Activated CD8-positive, alpha-beta T cell treated with anti-CD3 and anti-CD28 coated beads, Interleukin-2, amount 10 ng/mL, durations not matched to agents 7 days and 5 days (primary cell): ENCODE results near the gene BMERB1. TPM values are rescaled to one million over a fixed set of nuclear protein-coding genes. Genes with fewer than 3 reads are reported as not detected.

ENCODE experiments used
- ATAC-seq: fragments of 150-1000 bp; cut with Tn5 transposase; one replicate; pipeline ENCODE4 v1.10.0; 2021; ENCODE audit warnings: moderate library complexity
- CTCF ChIA-PET: fragments of 350-600 bp; sonication (Branson Sonifier 250); formaldehyde crosslinking; loops from one replicate; lab custom pipeline; 2021; ENCODE audit warnings: antibody characterized with exemption; lab: Charles Lee
- POLR2A ChIA-PET: fragments of 350-600 bp; sonication (Branson Sonifier 250); formaldehyde crosslinking; loops from one replicate; lab custom pipeline; 2021; ENCODE audit warnings: antibody characterized with exemption; lab: Charles Lee
- DNase-seq: peaks from one replicate; pipeline ENCODE4 v3.0.0-alpha.2; 2020
- H3K27ac Mint-ChIP-seq: one replicate; pipeline ENCODE4 v1.8.0; 2021; ENCODE audit warnings: mild to moderate bottlenecking, mixed read lengths
- H3K27me3 Mint-ChIP-seq: one replicate; pipeline ENCODE4 v1.8.0; 2021; ENCODE audit warnings: low read depth, mixed read lengths
- H3K36me3 Mint-ChIP-seq: one replicate; pipeline ENCODE4 v1.8.0; 2021; ENCODE audit warnings: low read depth, mixed read lengths
- H3K4me1 Mint-ChIP-seq: one replicate; pipeline ENCODE4 v1.8.0; 2021; ENCODE audit warnings: low read depth, mixed read lengths
- H3K4me3 Mint-ChIP-seq: one replicate; pipeline ENCODE4 v1.8.0; 2021; ENCODE audit warnings: mild to moderate bottlenecking, mixed read lengths
- H3K9me3 Mint-ChIP-seq: one replicate; pipeline ENCODE4 v1.8.0; 2022; ENCODE audit warnings: mixed read lengths; ENCODE audit not compliant: insufficient read depth
- total RNA-seq, 2 experiments: library from RNA; stranded (reverse); gene quantifications; one replicate each; pipeline ENCODE4 v1.2.3, GENCODE V29; 2021

Gene BMERB1
- total RNA-seq, 2 experiments from 2014 or later: 1.6 to 4.3 TPM

DNA sequence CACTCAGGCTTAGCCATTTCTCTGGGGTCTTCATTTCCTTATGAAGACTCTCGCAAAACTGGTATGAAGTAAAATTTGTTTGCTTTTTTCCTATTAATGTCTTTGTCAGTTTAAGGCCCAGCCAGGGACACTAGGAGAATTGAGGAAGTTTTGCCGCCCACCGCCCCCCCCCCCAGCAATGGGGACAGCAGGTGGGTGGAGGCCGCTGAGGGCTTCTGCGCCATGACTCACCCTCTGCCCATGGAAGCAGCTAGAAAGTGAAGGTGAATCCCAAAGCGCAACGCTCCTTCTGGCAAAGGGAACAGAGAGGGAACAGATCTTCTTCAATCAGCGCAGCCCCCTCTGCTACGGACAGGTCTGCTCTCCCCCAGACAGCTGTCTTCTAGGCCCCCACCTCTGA lies 158.8 kb downstream of the BMERB1 start:
- ATAC-seq (no peak), DNase-seq (no peak)
- ChIA-PET CTCF (no interaction called here), POLR2A (no interaction called here)
- Mint-ChIP-seq H3K9me3 (no peaks in the 10 kb centered on the region), H3K4me3 (no peak overlapping the region), H3K27me3 (no peaks in the 10 kb centered on the region), H3K36me3 (peaks cover 62% of the 10 kb centered on the region), H3K4me1 (peaks cover 44% of the 10 kb centered on the region), H3K27ac (peak overlapping the region; percentile 48)

DNA sequence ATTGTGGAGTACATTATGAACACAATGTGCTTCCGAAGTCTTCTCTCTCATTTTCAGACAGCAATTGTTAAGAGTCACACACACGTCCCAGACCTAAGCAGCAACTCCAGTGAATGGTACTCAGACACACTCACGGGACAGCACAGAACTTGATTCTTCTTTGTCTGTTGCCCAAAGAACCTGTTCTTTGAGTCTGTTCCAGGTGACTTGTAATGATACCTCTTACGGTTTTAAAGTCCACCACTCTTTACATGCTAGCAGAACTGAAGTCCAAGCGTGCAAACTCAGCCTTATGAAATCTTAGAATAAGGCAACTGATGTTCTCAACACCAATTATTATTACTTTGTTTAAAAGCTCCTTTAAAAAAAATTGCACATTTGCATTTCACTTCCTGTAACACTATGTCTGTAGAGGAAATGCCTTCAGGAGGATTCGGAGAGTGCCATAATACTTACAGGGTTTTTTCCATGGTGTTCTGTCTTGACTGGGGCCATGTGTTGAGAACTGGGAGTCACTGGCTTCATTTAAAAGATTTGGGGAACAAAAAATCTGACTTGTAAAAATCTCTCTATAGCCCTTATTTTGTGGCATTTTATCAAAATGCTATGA lies 160.4 kb downstream of the BMERB1 start:
- Mint-ChIP-seq H3K9me3 (no peaks in the 10 kb centered on the region), H3K36me3 (peaks cover 59% of the 10 kb centered on the region), H3K27ac (no peak overlapping the region), H3K27me3 (no peaks in the 10 kb centered on the region), H3K4me3 (no peak overlapping the region), H3K4me1 (peaks cover 37% of the 10 kb centered on the region)
- ATAC-seq (no peak), DNase-seq (no peak)
- ChIA-PET CTCF (no interaction called here), POLR2A (no interaction called here)

DNA sequence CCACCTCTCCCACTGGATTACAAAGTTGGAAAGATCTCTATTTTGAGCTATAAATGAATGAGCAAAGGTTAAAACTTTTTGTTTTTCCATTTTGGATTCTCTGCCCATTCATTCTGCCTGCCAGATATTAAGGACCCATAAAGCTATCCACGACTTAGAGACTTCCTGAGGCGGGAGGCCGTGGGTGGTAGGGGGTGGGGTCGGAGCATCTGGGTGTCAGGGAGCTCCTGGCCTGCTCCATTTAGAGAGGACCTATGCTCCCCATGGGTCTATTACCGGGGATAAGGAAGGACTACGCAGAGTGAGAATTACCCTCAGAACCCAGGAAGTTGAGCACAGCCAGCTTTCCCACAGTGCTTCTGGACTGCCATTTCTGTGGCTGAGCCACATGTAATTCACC lies 162.7 kb downstream of the BMERB1 start:
- Mint-ChIP-seq H3K4me3 (no peak overlapping the region), H3K4me1 (peaks cover 19% of the 10 kb centered on the region), H3K27me3 (no peaks in the 10 kb centered on the region), H3K36me3 (peaks cover 74% of the 10 kb centered on the region), H3K27ac (peak overlapping the region; percentile 51), H3K9me3 (no peaks in the 10 kb centered on the region)
- ChIA-PET POLR2A (no interaction called here), CTCF (interaction anchor here (0.7 to 1.3 kb wide), 3 partner anchors 33 to 169 kb away, joined by 3 to 5 read pairs (median 3); partner anchors contain the start of gene MARF1)
- no peak for ATAC-seq
- DNase-seq: no peak

DNA sequence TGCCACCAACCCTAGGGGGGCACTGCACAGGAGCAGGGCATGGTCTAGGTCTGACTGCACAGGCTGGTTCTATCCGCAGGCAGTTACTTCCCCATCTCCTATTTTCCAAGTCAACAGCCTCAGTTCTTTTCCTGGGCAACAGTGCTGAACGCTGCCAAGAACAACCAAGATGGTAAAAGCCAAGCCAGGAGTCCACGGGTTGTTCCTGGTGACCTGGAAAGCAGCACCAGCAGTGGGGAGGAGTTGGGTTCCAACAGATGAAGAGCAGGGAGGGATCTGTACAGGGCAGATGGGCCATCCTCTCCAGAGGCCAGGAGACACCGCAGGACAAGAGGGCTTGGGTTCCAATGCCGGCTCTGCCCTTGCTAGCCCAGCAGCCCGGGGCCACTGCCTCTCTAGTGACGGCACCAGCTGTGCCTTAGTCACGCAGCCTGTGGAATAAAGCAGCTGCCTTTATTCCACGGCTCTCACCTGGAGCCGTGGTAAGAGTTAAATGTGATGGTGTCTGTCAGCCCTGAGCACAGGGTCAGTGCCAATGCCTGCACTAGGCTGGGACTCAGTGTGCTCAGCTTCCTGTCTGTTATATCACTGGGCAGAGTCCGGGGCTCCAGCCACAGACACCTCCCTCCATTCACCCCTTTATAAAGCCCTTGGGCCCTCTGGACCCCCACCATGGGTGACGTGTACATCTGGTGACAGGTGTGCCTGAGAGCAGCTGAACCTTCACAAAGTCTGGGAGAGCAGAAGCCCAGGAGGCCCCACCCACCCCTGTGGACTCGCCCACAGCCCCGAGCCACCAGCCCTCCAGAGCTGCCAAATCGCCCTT lies 163.6 kb downstream of the BMERB1 start:
- no peak for DNase-seq
- no peaks in the 10 kb centered on the region for H3K27me3 Mint-ChIP-seq
- ATAC-seq: no peak
- H3K4me1 Mint-ChIP-seq: peaks cover 14% of the 10 kb centered on the region
- H3K9me3 Mint-ChIP-seq: no peaks in the 10 kb centered on the region
- H3K36me3 Mint-ChIP-seq: peaks cover 79% of the 10 kb centered on the region
- H3K27ac Mint-ChIP-seq: peak overlapping the region; percentile 51
- H3K4me3 Mint-ChIP-seq: no peak overlapping the region
- CTCF ChIA-PET: no interaction called here
- POLR2A ChIA-PET: no interaction called here

DNA sequence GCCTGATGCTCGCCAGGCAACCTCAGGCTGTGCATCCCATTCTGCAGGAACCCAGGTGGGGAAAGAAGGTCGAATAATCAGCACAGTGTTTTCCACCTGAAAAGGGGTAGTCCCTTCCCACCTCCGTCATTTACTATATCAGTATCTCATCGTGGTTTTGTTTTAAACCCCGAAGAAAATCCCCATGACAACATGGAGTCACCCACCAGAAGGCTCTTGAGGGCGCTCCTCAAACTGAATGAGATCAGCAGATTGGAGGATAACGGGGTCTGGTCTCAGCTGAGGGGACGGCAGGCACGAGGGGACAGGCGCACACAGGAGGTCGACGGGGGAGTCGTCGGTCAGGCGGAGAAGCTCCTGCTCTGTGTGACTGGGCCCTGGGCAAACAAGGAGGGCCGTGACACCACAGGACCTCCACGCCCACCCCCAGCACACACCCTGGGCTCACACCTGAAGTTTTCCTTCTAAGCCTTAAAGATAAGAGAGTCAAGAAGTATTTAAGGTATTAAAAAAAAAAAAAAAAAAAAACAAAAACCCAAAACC lies 164.3 kb downstream of the BMERB1 start:
- POLR2A ChIA-PET: no interaction called here
- Mint-ChIP-seq H3K4me3 (no peak overlapping the region), H3K27ac (no peak overlapping the region)

DNA sequence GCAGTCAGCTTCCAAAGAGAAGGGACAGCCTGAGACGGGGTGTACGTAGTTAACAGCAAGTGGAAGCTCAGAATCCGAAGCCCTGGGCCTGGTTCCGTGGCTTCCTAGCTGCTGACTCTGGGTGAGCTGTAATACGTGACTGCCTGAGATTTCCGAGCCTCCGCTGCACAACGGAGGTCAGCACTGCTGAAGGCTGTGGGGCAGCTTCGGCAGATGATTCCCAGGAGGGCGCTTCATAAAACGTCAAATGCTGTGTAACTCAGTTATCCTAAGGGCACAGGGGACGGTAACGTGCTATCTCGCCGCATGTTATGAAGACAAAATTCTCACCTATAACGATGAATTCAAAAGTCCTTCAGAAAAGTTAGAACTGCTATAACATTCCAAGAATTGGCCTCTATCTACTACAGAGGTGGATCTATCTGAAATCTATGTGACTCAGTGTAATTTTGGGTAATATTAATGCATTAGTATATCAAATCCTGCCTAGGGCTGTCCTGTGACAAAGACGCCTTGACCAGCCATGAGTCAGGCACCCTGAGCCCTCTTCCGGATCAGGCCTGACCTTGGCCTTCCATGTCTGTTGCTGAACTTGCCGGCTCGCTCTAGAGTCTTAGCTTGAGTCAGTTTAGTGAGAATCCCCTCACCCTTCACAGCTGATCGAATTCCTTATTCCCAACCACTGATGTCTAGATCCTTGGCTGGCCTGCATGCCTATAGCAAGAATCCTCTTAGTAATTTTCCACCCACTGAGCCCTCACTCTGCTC lies 165.1 kb downstream of the BMERB1 start:
- no peak overlapping the region for H3K27ac Mint-ChIP-seq

More for the DNA sequence above, 164.3 kb downstream of the BMERB1 start:
- Mint-ChIP-seq H3K4me1 (peaks cover 14% of the 10 kb centered on the region), H3K27me3 (no peaks in the 10 kb centered on the region), H3K36me3 (peaks cover 80% of the 10 kb centered on the region), H3K9me3 (no peaks in the 10 kb centered on the region)
- CTCF ChIA-PET: no interaction called here
- no peak for DNase-seq
- no peak for ATAC-seq

DNA sequence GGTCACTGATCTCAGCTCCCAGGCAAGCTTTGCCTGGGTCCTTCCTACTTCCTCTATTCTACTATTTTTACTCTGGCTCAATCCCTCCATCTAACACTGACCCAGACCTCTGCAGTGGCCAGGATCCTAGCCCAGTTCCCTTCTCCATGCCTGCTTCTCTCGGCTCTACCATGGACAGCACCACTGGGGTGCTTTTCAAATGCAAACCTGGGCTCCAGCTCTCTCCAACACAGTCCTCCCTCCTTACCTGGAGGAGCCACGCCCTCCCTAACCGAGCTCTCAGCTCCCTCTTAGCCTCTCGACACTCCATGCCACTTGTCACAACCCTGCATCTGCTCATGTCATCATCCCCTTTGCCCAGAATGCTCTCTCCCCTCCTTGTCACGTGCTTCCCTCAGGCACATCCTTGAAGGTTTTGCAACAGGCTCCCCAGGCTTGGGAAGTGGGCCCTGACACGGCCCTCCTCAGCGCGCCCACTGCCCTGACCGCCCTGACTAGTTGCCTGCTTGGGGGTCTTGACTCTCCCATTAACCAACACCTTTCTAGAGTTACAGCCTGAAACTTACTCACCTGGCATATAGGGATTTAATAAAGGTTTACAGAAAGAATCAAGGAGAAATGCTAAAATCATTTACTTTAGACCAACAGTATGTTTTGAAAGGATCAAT lies 167.0 kb downstream of the BMERB1 start:
- H3K27ac Mint-ChIP-seq: no peak overlapping the region
- CTCF ChIA-PET: interaction anchor here (0.6 to 1.0 kb wide), 4 partner anchors 9 to 174 kb away, joined by 3 to 4 read pairs (median 3); no protein-coding TSS in a partner anchor
- peaks cover 68% of the 10 kb centered on the region for H3K36me3 Mint-ChIP-seq
- ATAC-seq (no peak), DNase-seq (no peak)
- H3K9me3 Mint-ChIP-seq: no peaks in the 10 kb centered on the region
- no peak overlapping the region for H3K4me3 Mint-ChIP-seq
- peaks cover 4% of the 10 kb centered on the region for H3K4me1 Mint-ChIP-seq
- no peaks in the 10 kb centered on the region for H3K27me3 Mint-ChIP-seq
- POLR2A ChIA-PET: interaction anchor here (0.8 kb wide), 1 partner anchor 11 kb away, joined by 4 read pairs; no protein-coding TSS in a partner anchor

More for the DNA sequence above, 165.1 kb downstream of the BMERB1 start:
- no peaks in the 10 kb centered on the region for H3K9me3 Mint-ChIP-seq
- ATAC-seq: no peak
- CTCF ChIA-PET: interaction anchor here (1.0 kb wide), 1 partner anchor 14 kb away, joined by 3 read pairs; no protein-coding TSS in a partner anchor
- H3K27me3 Mint-ChIP-seq: no peaks in the 10 kb centered on the region
- no peak overlapping the region for H3K4me3 Mint-ChIP-seq
- H3K36me3 Mint-ChIP-seq: peaks cover 77% of the 10 kb centered on the region
- POLR2A ChIA-PET: no interaction called here
- peaks cover 9% of the 10 kb centered on the region for H3K4me1 Mint-ChIP-seq
- no peak for DNase-seq

DNA sequence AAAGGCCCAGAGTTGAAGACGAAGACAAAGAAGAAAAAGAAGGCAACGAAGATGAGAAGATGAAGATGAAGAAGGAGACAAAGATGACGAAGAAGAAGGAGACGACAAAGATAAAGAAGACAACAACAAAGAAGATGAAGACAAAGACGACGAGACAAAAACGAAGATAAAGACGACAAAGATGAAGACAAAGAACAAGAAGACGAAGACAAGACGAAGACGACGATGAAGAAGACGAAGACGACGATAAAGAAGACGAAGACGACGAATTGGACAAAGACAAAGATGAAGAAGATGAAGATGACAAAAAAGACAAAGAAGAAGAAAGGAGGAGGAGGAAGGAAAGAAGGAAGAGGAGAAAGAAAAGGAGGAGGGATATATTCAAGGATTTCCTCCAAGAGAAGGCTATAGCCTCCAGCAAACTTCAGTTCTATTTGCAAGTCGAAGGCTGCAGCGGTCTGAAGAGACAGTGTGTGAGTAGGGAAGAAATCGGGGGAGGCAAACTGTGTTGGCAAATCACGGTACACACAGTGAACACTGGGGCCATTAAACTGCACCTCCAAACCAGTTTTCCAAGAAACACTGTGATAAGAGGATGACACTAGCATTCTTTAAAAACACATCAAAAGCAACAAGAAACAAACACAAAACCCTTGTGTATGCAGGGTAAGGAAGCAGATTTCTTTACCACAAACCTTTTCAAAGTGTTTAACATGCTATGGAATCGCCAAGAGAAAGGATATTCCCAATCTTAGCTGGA lies 168.1 kb downstream of the BMERB1 start:
- Mint-ChIP-seq H3K4me1 (peaks cover 4% of the 10 kb centered on the region), H3K36me3 (peaks cover 68% of the 10 kb centered on the region), H3K27ac (no peak overlapping the region), H3K27me3 (no peaks in the 10 kb centered on the region), H3K4me3 (no peak overlapping the region), H3K9me3 (no peaks in the 10 kb centered on the region)
- ChIA-PET CTCF (interaction anchor here (1.0 kb wide), 1 partner anchor 102 kb away, joined by 3 read pairs; no protein-coding TSS in a partner anchor), POLR2A (no interaction called here)
- DNase-seq: no peak
- no peak for ATAC-seq

DNA sequence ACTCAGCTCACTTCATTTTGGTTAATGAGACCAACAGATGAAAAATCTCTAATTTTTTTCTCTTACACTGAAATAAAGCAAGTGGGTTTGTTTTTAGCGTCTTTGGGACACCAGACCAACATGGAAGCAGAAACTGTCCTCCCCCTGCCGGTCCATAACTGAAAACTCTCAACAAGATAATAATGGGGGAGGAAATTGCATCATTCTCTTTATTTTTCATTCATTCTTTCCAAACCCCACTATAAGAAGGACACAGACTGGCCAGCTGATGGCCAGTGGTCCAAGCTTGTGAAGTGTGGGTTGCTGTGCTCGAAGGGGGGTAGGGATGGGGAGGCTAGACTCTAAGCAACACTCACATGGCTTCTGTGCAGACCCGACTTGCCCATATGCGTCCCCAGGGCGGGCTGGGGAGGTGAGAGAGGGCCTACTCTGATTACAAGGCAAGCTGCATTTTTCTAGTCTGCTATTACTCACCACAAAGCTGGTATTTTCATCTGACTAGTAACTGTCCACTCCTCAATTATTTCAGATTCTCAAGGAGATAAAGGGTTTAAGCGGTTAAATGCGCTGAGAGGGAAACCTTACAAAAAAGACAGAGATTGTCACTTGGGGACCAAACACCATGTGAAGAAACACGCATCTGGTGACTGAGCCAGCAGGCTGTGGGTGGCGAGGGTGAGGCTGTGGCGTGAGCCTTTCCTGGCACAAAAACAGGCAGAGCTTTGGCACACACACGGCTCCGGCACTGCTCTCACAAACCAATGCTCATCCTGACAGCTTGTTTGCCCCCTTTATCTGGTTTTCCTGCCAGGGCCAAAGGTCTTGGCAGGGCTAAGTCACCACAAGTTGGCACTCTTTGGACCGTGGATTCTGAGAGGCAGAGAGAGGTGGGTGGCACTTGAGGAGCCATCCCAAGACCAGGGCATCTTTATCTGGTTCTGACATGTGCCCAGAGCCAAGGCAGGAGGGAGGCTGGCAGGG lies 170.4 kb downstream of the BMERB1 start:
- peaks cover 69% of the 10 kb centered on the region for H3K36me3 Mint-ChIP-seq
- H3K9me3 Mint-ChIP-seq: no peaks in the 10 kb centered on the region
- ChIA-PET CTCF (no interaction called here), POLR2A (no interaction called here)
- peaks cover 2% of the 10 kb centered on the region for H3K4me1 Mint-ChIP-seq
- peak overlapping the region; percentile 5 for H3K27ac Mint-ChIP-seq
- H3K4me3 Mint-ChIP-seq: no peak overlapping the region
- ATAC-seq (no peak), DNase-seq (no peak)
- no peaks in the 10 kb centered on the region for H3K27me3 Mint-ChIP-seq
